HepG2 (cell line): ENCODE data around the gene ATP6V1G2. TPM values are rescaled to one million over a fixed set of nuclear protein-coding genes. Genes with fewer than 3 reads are reported as not detected.

Experiments
- ATAC-seq: fragments of 200-7000 bp; cut with Tn5 transposase; 3 replicates; pipeline ENCODE4 v1.9.1; 2020; ENCODE audit warnings: mild to moderate bottlenecking, moderate library complexity
- BruUV-seq: library from RNA; stranded (reverse); fragments of 400-500 nt; replicated peaks from 2 replicates; lab custom pipeline; 2021; lab: Mats Ljungman, UMichigan
- CTCF ChIA-PET: fragments of 300-600 bp; formaldehyde crosslinking; extraction: SDS; loops from one replicate; lab custom pipeline; 2021; ENCODE audit warnings: low total read pairs, inconsistent platforms, low intra/inter-chr PET ratio; lab: Yijun Ruan, JAX
- POLR2A ChIA-PET: fragments of 350-600 bp; sonication (Branson Sonifier 250); formaldehyde crosslinking; loops from one replicate; lab custom pipeline; 2020; ENCODE audit warnings: antibody characterized with exemption, inconsistent platforms; lab: Yijun Ruan, JAX
- DNase-seq: peaks from one replicate; pipeline ENCODE4 v3.0.0-alpha.2; 2015; ENCODE audit warnings: low spot score
- FAIRE-seq: peaks from 3 replicates; lab custom pipeline; 2011; peaks lifted over from hg19 to GRCh38; lab: Jason Lieb, UNC
- H2AFZ ChIP-seq: one replicate; pipeline ENCODE4 v1.6.1; 2011; ENCODE audit warnings: low read length, inconsistent platforms
- H3K27ac ChIP-seq: fragments of 300-600 bp; 3 replicates; pipeline ENCODE4 v1.8.0; 2011; ENCODE audit warnings: mixed run types, mild to moderate bottlenecking, mixed read lengths, low read length, inconsistent platforms; ENCODE audit not compliant: insufficient read depth; ENCODE audit errors: extremely low read length
- H3K27me3 ChIP-seq, 2 experiments: fragments of 200-600 bp in 1 of 2; 2 replicates in 1 of 2; 3 replicates in 1 of 2; pipeline versions ENCODE4 v1.6.0 to v1.8.0; 2011; ENCODE audit warnings: low read length in 2 of 2, mild to moderate bottlenecking in 2 of 2, moderate library complexity in 2 of 2, inconsistent platforms in 1 of 2; ENCODE audit not compliant: insufficient read depth in 2 of 2, control insufficient read depth in 1 of 2
- H3K36me3 ChIP-seq, 2 experiments: fragments of 200-600 bp in 1 of 2; replicated peaks in 1 of 2; 2 replicates in 1 of 2; 3 replicates in 1 of 2; pipeline versions ENCODE4 v1.5.1 to v1.8.0; 2011; ENCODE audit warnings: low read length in 2 of 2, inconsistent platforms in 1 of 2; ENCODE audit not compliant: insufficient read depth in 2 of 2, control insufficient read depth in 1 of 2
- H3K4me1 ChIP-seq: 2 replicates; pipeline ENCODE4 v1.5.1; 2012; ENCODE audit warnings: low read length, inconsistent platforms; ENCODE audit not compliant: insufficient read depth
- H3K4me2 ChIP-seq: 2 replicates; pipeline ENCODE4 v1.6.0; 2011; ENCODE audit warnings: low read depth, low read length, inconsistent platforms
- H3K4me3 ChIP-seq, 3 experiments: fragments of 200-600 bp in 1 of 3; sonication (generic), shearing (Covaris generic) in 1 of 3; replicated peaks in 1 of 3; 2 replicates each; pipeline ENCODE4 v1.5.1; 2011 to 2016; ENCODE audit warnings: low read length in 3 of 3, inconsistent platforms in 2 of 3, low read depth in 2 of 3, mild to moderate bottlenecking in 2 of 3, control low read depth in 1 of 3, mixed read lengths in 1 of 3; ENCODE audit not compliant: insufficient read depth in 1 of 3
- H3K79me2 ChIP-seq: one replicate; pipeline ENCODE4 v1.6.1; 2011; ENCODE audit warnings: low read length, inconsistent platforms; ENCODE audit not compliant: insufficient read depth
- H3K9ac ChIP-seq: 2 replicates; pipeline ENCODE4 v1.6.0; 2011; ENCODE audit warnings: mild to moderate bottlenecking, low read depth, low read length, inconsistent platforms; ENCODE audit not compliant: insufficient read depth
- H3K9me3 ChIP-seq: 2 replicates; pipeline ENCODE4 v1.5.1; 2012; ENCODE audit warnings: mild to moderate bottlenecking, low read length
- H4K20me1 ChIP-seq: 2 replicates; pipeline ENCODE4 v1.6.0; 2011; ENCODE audit warnings: inconsistent platforms, mild to moderate bottlenecking, low read length, moderate library complexity; ENCODE audit not compliant: insufficient read depth
- ADNP ChIP-seq: sonication (generic); formaldehyde crosslinking; IDR thresholded peaks from 2 replicates; pipeline ENCODE4 v1.4.0; 2020; ENCODE audit warnings: missing genetic modification reagents
- CREB1 ChIP-seq, 2 experiments: fragments of 450-650 bp in 1 of 2; IDR thresholded peaks; 2 replicates each; pipeline ENCODE4 v1.6.1; 2016 to 2017; ENCODE audit warnings: control low read depth in 1 of 2, mild to moderate bottlenecking in 1 of 2, missing compliant biosample characterization in 1 of 2, missing genetic modification characterization in 1 of 2
- ETV6 ChIP-seq: sonication (generic); formaldehyde crosslinking; conservative IDR thresholded peaks from 2 replicates; pipeline ENCODE4 v1.4.0; 2020; ENCODE audit warnings: missing genetic modification reagents
- FOXM1 ChIP-seq: sonication (generic); formaldehyde crosslinking; IDR thresholded peaks from 2 replicates; pipeline ENCODE4 v1.5.0; 2020; ENCODE audit warnings: missing genetic modification reagents
- GABPA ChIP-seq, 2 experiments: IDR thresholded peaks; 2 replicates each; pipeline ENCODE4 v1.6.1; 2011 to 2016; ENCODE audit warnings: low read depth in 2 of 2, low read length in 1 of 2, missing biosample characterization in 1 of 2, missing genetic modification characterization in 1 of 2
- ONECUT2 ChIP-seq: sonication (generic); formaldehyde crosslinking; IDR thresholded peaks from 2 replicates; pipeline ENCODE4 v1.4.0; 2020; ENCODE audit warnings: missing genetic modification reagents
- POLR2AphosphoS2 ChIP-seq: IDR thresholded peaks from 2 replicates; pipeline ENCODE4 v1.6.1; 2011; ENCODE audit warnings: low read depth, low read length, improper control_type of control experiment
- PRDM4 ChIP-seq: sonication (generic); formaldehyde crosslinking; IDR thresholded peaks from 2 replicates; pipeline ENCODE4 v1.9.0; 2021; ENCODE audit warnings: missing genetic modification reagents, borderline replicate concordance
- SRSF1 ChIP-seq: fragments of 200-400 bp; formaldehyde crosslinking; optimal IDR thresholded peaks from 2 replicates; pipeline ENCODE3; 2017; ENCODE audit warnings: mild to moderate bottlenecking, low read depth, low read length, moderate library complexity
- YEATS2 ChIP-seq: sonication (generic); formaldehyde crosslinking; IDR thresholded peaks from 2 replicates; pipeline ENCODE4 v1.4.0; 2020; ENCODE audit warnings: missing genetic modification reagents, borderline replicate concordance
- ZBTB26 ChIP-seq: IDR thresholded peaks from 2 replicates; pipeline ENCODE4 v1.6.1; 2016; ENCODE audit warnings: missing compliant biosample characterization, missing genetic modification reagents, borderline replicate concordance
- ZNF121 ChIP-seq: sonication (generic); formaldehyde crosslinking; IDR thresholded peaks from 2 replicates; pipeline ENCODE4 v1.5.0; 2020; ENCODE audit warnings: mild to moderate bottlenecking, missing genetic modification reagents
- ZNF646 ChIP-seq: sonication (generic); formaldehyde crosslinking; IDR thresholded peaks from 2 replicates; pipeline ENCODE4 v1.9.0; 2021; ENCODE audit warnings: mild to moderate bottlenecking, missing genetic modification reagents
- ZNF7 ChIP-seq: IDR thresholded peaks from 2 replicates; pipeline ENCODE4 v1.6.1; 2016; ENCODE audit warnings: missing biosample characterization, missing genetic modification reagents
- whole genome bisulfite sequencing: methylation state at CpG from one replicate; pipeline ENCODE4 v1.1.6; 2017; ENCODE audit warnings: low lambda C conversion rate; 5-methylcytosine and 5-hydroxymethylcytosine counted together
- in situ Hi-C: cut with HindIII; loops from 2 replicates; pipeline ENCODE4 v1.10.0; 2017; ENCODE audit warnings: low pct_unique_long_range_greater_than_20kb; ENCODE audit not compliant: extremely low pct_ligation_motif_present
- intact Hi-C: fragments of 100-400 bp; cut with micrococcal nuclease; formaldehyde crosslinking; loops from one replicate; pipeline ENCODE4 v1.10.0; 2022; ENCODE audit not compliant: unreplicated experiment
- polyA plus RNA-seq, 8 experiments: library from polyadenylated mRNA; depleted of rRNA in 3 of 8; stranded (reverse) in 7 of 8; unstranded in 1 of 8; fragments of >200 nt; fragmentation: Illumina TruSeq in 4 of 8; extraction: Trizol in 4 of 8; gene quantifications; 2 replicates each; pipeline versions ENCODE4 v1.2.1 to v1.2.3, GENCODE V29; 2011 to 2016; ENCODE audit warnings: low read depth in 4 of 8, missing spikeins in 1 of 8, mixed read lengths in 1 of 8; ENCODE audit not compliant: insufficient read depth in 1 of 8
- total RNA-seq, 5 experiments: library from RNA; depleted of rRNA; stranded (reverse); fragments of >200 nt; fragmentation: Illumina TruSeq; extraction: Trizol; gene quantifications; 2 replicates each; pipeline ENCODE4 v1.2.3, GENCODE V29; 2016; ENCODE audit warnings: low read depth in 1 of 5

ATP6V1G2 gene
- total and polyA plus RNA-seq, 2 of the 13 experiments (the other 11 are each of a cell fraction or from before 2014, with no cell fraction given): 0.27 to 0.83 TPM

- Histone ChIP-seq H3K9me3 (no peaks in the 10 kb centered on the region), H3K27me3 (peaks cover 15 to 83% of the 10 kb centered on the region in 2 experiments), H3K4me1 (peaks cover 25% of the 10 kb centered on the region), H3K79me2 (no peaks in the 10 kb centered on the region), H3K9ac (no peak overlapping the region), H2AFZ (no peak overlapping the region), H4K20me1 (no peaks in the 10 kb centered on the region), H3K36me3 (no peaks in the 10 kb centered on the region), H3K27ac (no peak overlapping the region), H3K4me3 (no peak overlapping the region), H3K4me2 (no peak overlapping the region)
- ATAC-seq: no peak
- FAIRE-seq: no peak
- intact Hi-C loops: no loop called here
- 55% methylated on average over 3 of the region's 3 CpGs for WGBS
- no TSS peak for BruUV-seq
- ChIA-PET CTCF (no interaction called here), POLR2A (interaction anchor here (1.9 kb wide), 1 partner anchor 19 kb away, joined by 4 read pairs; no protein-coding TSS in a partner anchor)
- no peak for DNase-seq
- in situ Hi-C loops: no loop called here
- no peak for TF ChIP-seq ZNF646 (CRISPR knock-in tag)
- TF ChIP-seq FOXM1 (CRISPR knock-in tag): no peak
- no peak for TF ChIP-seq GABPA (IDR thresholded peaks at IDR 0.05; ENCODE audit: low read depth, low read length)
- no peak for TF ChIP-seq GABPA (CRISPR knock-in tag; IDR thresholded peaks at IDR 0.05; ENCODE audit: low read depth)
- no peak for TF ChIP-seq ONECUT2
- TF ChIP-seq CREB1 (IDR thresholded peaks at IDR 0.05): no peak
- TF ChIP-seq CREB1 (CRISPR knock-in tag; IDR thresholded peaks at IDR 0.05): no peak
- TF ChIP-seq ADNP (CRISPR knock-in tag): no peak
- no peak for TF ChIP-seq ZNF7 (CRISPR knock-in tag)
- no peak for TF ChIP-seq YEATS2 (CRISPR knock-in tag)
- no peak for TF ChIP-seq SRSF1
- no peak for TF ChIP-seq ZBTB26 (CRISPR knock-in tag)
- TF ChIP-seq ETV6 (CRISPR knock-in tag): no peak
- no peak for TF ChIP-seq POLR2AphosphoS2
- no peak for TF ChIP-seq ZNF121 (CRISPR knock-in tag)
- no peak for TF ChIP-seq PRDM4 (CRISPR knock-in tag)
These were observed 32.7 kb upstream of the ATP6V1G2 start for GRCh38 chr6:31579119-31579505.
